GM18498 (cell line): ENCODE data around the gene PODXL.
A peak's percentile ranks its signal among the peaks of the same experiment; 100 is the strongest.

Source experiments
- ATAC-seq: cut with Tn5 transposase; IDR thresholded peaks from one replicate; pipeline ENCODE4 v1.9.1; 2021; ENCODE audit warnings: mild to moderate bottlenecking, moderate library complexity; ENCODE audit not compliant: unreplicated experiment

Gene PODXL

GRCh38 chr7:131556053-131556908 is at the start of gene PODXL:
Gene PODXL (minus strand): TSS chr7:131556628. CDS start chr7:131556359, 269 bp downstream.
- peak; percentile 89 for ATAC-seq

- no peak for ATAC-seq
These were observed 49.0 kb upstream of the PODXL start for GRCh38 chr7:131605280-131605878.

GRCh38 chr7:131604841-131605279 is 48.4 kb upstream of the PODXL start:
- no peak for ATAC-seq

- ATAC-seq = no peak
These were observed 47.5 kb upstream of the PODXL start for GRCh38 chr7:131603932-131604331.

- ATAC-seq = no peak
These were observed 46.6 kb upstream of the PODXL start for GRCh38 chr7:131602994-131603372.

- no peak for ATAC-seq
These were observed 46.0 kb upstream of the PODXL start for GRCh38 chr7:131602304-131602993.

- ATAC-seq = no peak
These were observed 43.9 kb upstream of the PODXL start for GRCh38 chr7:131600085-131600881.

- no peak for ATAC-seq
These were observed 40.4 kb upstream of the PODXL start for GRCh38 chr7:131596785-131597184.

GRCh38 chr7:131595699-131596098 is 39.3 kb upstream of the PODXL start:
- ATAC-seq = no peak

- no peak for ATAC-seq
These were observed 35.4 kb upstream of the PODXL start for GRCh38 chr7:131591687-131592319.

GRCh38 chr7:131587315-131587923 is 31.0 kb upstream of the PODXL start:
- no peak for ATAC-seq

- ATAC-seq = no peak
These were observed 30.3 kb upstream of the PODXL start for GRCh38 chr7:131586759-131587158.

- ATAC-seq = no peak
These were observed 29.8 kb upstream of the PODXL start for GRCh38 chr7:131586259-131586658.

GRCh38 chr7:131583430-131583829 is 27.0 kb upstream of the PODXL start:
- ATAC-seq = no peak

GRCh38 chr7:131581241-131582051 is 25.0 kb upstream of the PODXL start:
- ATAC-seq = no peak

- no peak for ATAC-seq
These were observed 22.2 kb upstream of the PODXL start for GRCh38 chr7:131578602-131579001.

- no peak for ATAC-seq
These were observed 18.3 kb upstream of the PODXL start for GRCh38 chr7:131574741-131575140.

- ATAC-seq = no peak
These were observed 14.0 kb upstream of the PODXL start for GRCh38 chr7:131570401-131570800.

GRCh38 chr7:131568970-131569369 is 12.5 kb upstream of the PODXL start:
- no peak for ATAC-seq
